Loucy (cell line): Measurements from ENCODE around the gene MRPL36.

Source experiments
- H2AFZ ChIP-seq: fragments of 200-600 bp; sonication (generic); 2 replicates; pipeline ENCODE4 v1.6.0; 2016; ENCODE audit warnings: antibody characterized with exemption, mild to moderate bottlenecking, low read length, moderate library complexity
- H3F3A ChIP-seq: fragments of 200-600 bp; 2 replicates; pipeline ENCODE4 v1.6.0; 2016; ENCODE audit warnings: antibody characterized with exemption, low read depth, mild to moderate bottlenecking
- H3K27me3 ChIP-seq: fragments of 200-600 bp; sonication (generic); 2 replicates; pipeline ENCODE4 v1.6.1; 2014; ENCODE audit warnings: low read length, mild to moderate bottlenecking; ENCODE audit not compliant: insufficient read depth, poor library complexity, severe bottlenecking
- H3K36me3 ChIP-seq: fragments of 200-600 bp; sonication (generic); 2 replicates; pipeline ENCODE4 v1.6.1; 2016; ENCODE audit warnings: low read length; ENCODE audit not compliant: insufficient read depth
- H3K4me1 ChIP-seq: fragments of 200-600 bp; sonication (generic); 2 replicates; pipeline ENCODE4 v1.5.1; 2014; ENCODE audit warnings: low read length, mild to moderate bottlenecking; ENCODE audit not compliant: insufficient read depth, poor library complexity, severe bottlenecking
- H3K4me2 ChIP-seq: fragments of 200-600 bp; sonication (generic); 2 replicates; pipeline ENCODE4 v1.6.0; 2014; ENCODE audit warnings: antibody characterized with exemption, low read length, low read depth, mild to moderate bottlenecking; ENCODE audit not compliant: poor library complexity, severe bottlenecking
- H3K4me3 ChIP-seq: fragments of 200-600 bp; sonication (generic); 2 replicates; pipeline ENCODE4 v1.5.1; 2014; ENCODE audit warnings: low read length, mild to moderate bottlenecking, mixed read lengths; ENCODE audit not compliant: poor library complexity, severe bottlenecking
- H3K79me2 ChIP-seq: fragments of 200-600 bp; sonication (generic); 2 replicates; pipeline ENCODE4 v1.6.1; 2014; ENCODE audit warnings: low read length; ENCODE audit not compliant: insufficient read depth
- H3K9ac ChIP-seq: fragments of 200-600 bp; sonication (generic); 2 replicates; pipeline ENCODE4 v1.6.0; 2014; ENCODE audit warnings: mild to moderate bottlenecking, low read depth, low read length, moderate library complexity; ENCODE audit not compliant: poor library complexity, severe bottlenecking
- H3K9me2 ChIP-seq: fragments of 200-600 bp; sonication (generic); replicated peaks from 2 replicates; pipeline ENCODE4 v1.6.1; 2016; ENCODE audit warnings: low read depth, low read length, mixed read lengths
- H3K9me3 ChIP-seq: fragments of 200-600 bp; sonication (generic); 2 replicates; pipeline ENCODE4 v1.6.1; 2014; ENCODE audit warnings: mild to moderate bottlenecking, antibody characterized with exemption, low read length, low read depth; ENCODE audit not compliant: insufficient read depth
- H4K20me1 ChIP-seq: fragments of 200-600 bp; sonication (generic); 2 replicates; pipeline ENCODE4 v1.6.0; 2014; ENCODE audit warnings: antibody characterized with exemption, low read length, mild to moderate bottlenecking; ENCODE audit not compliant: insufficient read depth, poor library complexity, severe bottlenecking
- EZH2phosphoT487 ChIP-seq: fragments of 200-600 bp; IDR thresholded peaks from 2 replicates; pipeline ENCODE4 v1.6.1; 2018; ENCODE audit warnings: antibody characterized with exemption, mild to moderate bottlenecking, moderate library complexity, borderline replicate concordance
- TF ChIP-seq, protein P1 (sequence below): fragments of 200-600 bp; sonication (generic); conservative IDR thresholded peaks from 2 replicates; pipeline ENCODE4 v1.5.1; 2014; ENCODE audit warnings: mild to moderate bottlenecking, antibody characterized with exemption, low read length

The MRPL36 gene

DNA sequence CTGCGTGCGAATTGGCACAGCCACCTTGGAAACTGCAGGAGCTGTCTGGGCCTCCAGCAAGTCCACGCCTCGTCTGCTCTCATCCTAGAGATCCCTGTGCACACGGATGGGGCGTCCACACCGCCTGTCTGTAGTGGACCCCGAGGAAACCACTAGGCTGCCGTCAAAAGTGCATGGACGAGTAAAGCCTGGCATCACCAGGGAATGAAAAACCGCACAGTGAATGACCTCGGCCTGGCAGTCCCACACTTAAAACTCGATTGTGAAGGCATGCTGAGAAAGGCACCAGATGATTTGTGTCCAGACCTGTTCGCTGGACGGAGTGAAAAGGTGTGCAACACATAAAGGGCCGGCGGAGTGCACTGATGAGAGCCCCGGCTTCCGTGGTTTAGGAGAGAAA, 50.8 kb downstream of the MRPL36 start:
- H3K9me2 ChIP-seq = no peaks in the 10 kb centered on the region
- H3K4me3 ChIP-seq = no peak overlapping the region
- H2AFZ ChIP-seq = no peak overlapping the region
- no peaks in the 10 kb centered on the region for H3K27me3 ChIP-seq
- peaks cover 4% of the 10 kb centered on the region; the same call in 1 of the 2 replicates for H3K9me3 ChIP-seq
- H3K79me2 ChIP-seq = no peaks in the 10 kb centered on the region
- no peak overlapping the region for H3K4me2 ChIP-seq
- H3K9ac ChIP-seq = no peak overlapping the region
- TF ChIP-seq EZH2phosphoT487 = no peak
- TF ChIP-seq, protein P1, sequence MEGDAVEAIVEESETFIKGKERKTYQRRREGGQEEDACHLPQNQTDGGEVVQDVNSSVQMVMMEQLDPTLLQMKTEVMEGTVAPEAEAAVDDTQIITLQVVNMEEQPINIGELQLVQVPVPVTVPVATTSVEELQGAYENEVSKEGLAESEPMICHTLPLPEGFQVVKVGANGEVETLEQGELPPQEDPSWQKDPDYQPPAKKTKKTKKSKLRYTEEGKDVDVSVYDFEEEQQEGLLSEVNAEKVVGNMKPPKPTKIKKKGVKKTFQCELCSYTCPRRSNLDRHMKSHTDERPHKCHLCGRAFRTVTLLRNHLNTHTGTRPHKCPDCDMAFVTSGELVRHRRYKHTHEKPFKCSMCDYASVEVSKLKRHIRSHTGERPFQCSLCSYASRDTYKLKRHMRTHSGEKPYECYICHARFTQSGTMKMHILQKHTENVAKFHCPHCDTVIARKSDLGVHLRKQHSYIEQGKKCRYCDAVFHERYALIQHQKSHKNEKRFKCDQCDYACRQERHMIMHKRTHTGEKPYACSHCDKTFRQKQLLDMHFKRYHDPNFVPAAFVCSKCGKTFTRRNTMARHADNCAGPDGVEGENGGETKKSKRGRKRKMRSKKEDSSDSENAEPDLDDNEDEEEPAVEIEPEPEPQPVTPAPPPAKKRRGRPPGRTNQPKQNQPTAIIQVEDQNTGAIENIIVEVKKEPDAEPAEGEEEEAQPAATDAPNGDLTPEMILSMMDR = no peak
- no peaks in the 10 kb centered on the region for H4K20me1 ChIP-seq
- no peaks in the 10 kb centered on the region for H3F3A ChIP-seq
- no peaks in the 10 kb centered on the region for H3K4me1 ChIP-seq
- no peaks in the 10 kb centered on the region for H3K36me3 ChIP-seq
